Measurements from ENCODE around the gene THSD7B. TPM values are rescaled to one million over a fixed set of nuclear protein-coding genes. Genes with fewer than 3 reads are reported as not detected.

Gene THSD7B
- total and polyA plus RNA-seq, 8 donors: 0.13 to 4.5 (median 2.7) TPM

DNA sequence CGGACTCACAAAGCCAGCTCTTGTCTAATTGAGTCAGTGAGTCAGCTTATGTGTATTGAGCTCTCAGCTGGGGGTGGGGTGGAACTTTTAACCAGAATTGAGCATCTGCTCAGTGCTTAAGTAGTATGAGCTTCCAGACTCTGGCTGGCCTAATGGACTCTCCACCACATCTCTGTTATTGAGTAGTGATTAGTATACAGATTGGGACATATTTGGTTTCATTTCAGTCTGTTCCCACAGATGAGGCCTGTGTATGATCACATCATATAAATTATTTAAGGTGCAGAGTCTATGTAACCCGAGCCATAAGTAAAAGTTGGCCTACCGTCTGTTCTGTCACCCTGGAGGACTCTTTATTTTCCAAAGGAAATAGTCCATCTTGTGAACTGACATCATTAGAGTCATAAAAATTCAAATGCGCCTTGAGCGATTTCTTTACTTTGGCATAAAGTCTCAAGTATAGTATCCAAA, 152.1 kb downstream of the THSD7B start:
- intact Hi-C loops (cut with DNase I): no loop called here
- H3K4me3 ChIP-seq: no peak overlapping the region
- no peaks in the 10 kb centered on the region for H3K4me1 ChIP-seq
- no peak overlapping the region for H3K27ac ChIP-seq
- ATAC-seq: no peak
- H3K9me3 ChIP-seq: peaks cover 0 to 3% of the 10 kb centered on the region in 2 donors
- no peaks in the 10 kb centered on the region for H3K36me3 ChIP-seq
- TF ChIP-seq, protein P1, sequence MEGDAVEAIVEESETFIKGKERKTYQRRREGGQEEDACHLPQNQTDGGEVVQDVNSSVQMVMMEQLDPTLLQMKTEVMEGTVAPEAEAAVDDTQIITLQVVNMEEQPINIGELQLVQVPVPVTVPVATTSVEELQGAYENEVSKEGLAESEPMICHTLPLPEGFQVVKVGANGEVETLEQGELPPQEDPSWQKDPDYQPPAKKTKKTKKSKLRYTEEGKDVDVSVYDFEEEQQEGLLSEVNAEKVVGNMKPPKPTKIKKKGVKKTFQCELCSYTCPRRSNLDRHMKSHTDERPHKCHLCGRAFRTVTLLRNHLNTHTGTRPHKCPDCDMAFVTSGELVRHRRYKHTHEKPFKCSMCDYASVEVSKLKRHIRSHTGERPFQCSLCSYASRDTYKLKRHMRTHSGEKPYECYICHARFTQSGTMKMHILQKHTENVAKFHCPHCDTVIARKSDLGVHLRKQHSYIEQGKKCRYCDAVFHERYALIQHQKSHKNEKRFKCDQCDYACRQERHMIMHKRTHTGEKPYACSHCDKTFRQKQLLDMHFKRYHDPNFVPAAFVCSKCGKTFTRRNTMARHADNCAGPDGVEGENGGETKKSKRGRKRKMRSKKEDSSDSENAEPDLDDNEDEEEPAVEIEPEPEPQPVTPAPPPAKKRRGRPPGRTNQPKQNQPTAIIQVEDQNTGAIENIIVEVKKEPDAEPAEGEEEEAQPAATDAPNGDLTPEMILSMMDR (IDR thresholded peaks at IDR 0.05): no peak
- no peak for DNase-seq
- no peaks in the 10 kb centered on the region for H3K27me3 ChIP-seq

DNA sequence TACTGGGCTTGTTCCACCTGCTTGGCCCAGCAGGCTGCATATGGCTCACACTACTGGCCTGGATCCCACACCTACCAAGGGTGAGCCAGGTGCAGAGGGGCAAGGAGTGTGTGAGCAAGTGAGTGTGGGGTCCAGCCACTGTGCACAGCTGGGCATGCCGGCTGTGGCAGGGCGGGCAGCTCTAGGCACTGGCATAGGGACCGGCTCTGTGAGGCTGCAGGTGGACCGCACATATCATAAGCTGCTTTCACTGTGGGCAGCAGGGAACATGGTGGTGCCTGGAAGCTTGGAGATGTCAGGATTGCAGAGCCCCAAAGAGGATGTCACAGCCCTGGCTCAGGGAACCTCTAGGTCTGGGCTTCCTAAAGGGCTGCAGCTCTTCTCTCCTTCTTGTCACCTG, 154.3 kb downstream of the THSD7B start:
- peaks cover 0 to 7% of the 10 kb centered on the region in 2 donors for H3K9me3 ChIP-seq

DNA sequence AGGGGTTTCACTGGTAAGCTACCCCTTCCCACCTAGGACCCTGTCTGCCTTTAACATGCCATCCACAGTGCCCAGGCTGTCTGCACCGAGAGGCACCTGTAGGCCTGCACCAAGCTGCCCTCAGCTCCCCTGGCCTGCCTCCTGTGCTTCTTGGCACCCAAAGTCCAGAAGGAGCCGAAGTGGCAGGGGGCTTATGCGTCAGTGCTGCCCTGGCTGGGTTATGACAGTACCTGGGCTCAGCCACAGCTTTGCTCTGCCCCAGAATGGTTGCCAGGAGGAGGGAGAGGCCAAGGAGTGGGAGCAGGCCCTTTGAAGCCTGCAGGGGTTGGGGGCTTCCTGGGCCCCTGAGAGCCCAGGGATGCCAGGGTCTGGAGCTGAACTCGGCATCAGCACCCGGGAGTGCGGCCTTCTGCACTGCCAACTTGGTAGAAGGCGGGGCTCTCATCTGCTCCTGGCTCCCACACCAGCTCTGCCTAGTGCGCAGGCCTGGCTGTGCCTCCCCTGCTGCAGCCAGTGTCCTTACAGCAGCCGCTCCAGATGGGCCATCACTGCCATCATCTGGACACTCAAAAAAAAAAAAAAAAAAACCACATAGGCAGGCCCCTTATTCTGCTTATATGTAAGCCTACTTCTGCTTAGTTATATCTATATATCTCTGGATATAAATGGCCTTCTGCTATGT, 155.4 kb downstream of the THSD7B start:
- intact Hi-C loops (cut with DNase I): no loop called here
- peaks cover 0 to 7% of the 10 kb centered on the region in 2 donors for H3K9me3 ChIP-seq
- no peaks in the 10 kb centered on the region for H3K36me3 ChIP-seq
- DNase-seq: peak in 1 of 4 donors; percentile 69
- H3K4me1 ChIP-seq: no peaks in the 10 kb centered on the region
- H3K4me3 ChIP-seq: no peak overlapping the region
- TF ChIP-seq, protein P1 (IDR thresholded peaks at IDR 0.05): no peak
- no peak overlapping the region for H3K27ac ChIP-seq
- no peaks in the 10 kb centered on the region for H3K27me3 ChIP-seq
- no peak for ATAC-seq

More for the DNA sequence above, 154.3 kb downstream of the THSD7B start:
- Histone ChIP-seq H3K4me1 (no peaks in the 10 kb centered on the region), H3K36me3 (no peaks in the 10 kb centered on the region), H3K27ac (no peak overlapping the region), H3K27me3 (no peaks in the 10 kb centered on the region), H3K4me3 (no peak overlapping the region)
- TF ChIP-seq, protein P1 (IDR thresholded peaks at IDR 0.05): no peak
- ATAC-seq (no peak), DNase-seq (peak in 1 of 4 donors; percentile 42)
- intact Hi-C loops (cut with DNase I): no loop called here

DNA sequence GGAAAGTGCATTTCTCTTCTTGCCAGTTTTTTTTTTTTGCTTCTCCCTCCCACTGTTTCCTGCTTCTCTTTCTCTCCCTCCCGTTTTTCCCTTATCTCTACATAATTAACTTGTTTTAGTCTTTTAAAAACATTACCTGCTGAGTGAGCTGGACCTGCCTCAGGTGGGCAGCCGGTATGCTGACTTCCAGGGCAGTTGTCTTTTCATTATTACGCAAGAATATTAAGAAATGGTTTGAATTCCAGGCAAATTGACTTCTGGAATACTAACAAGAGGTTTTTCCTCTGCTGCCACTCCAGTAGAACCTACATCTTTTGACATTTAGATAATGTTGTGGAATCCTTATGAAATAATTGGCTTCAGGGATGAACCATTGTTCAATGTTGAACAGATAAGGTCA, 161.8 kb downstream of the THSD7B start:
- ATAC-seq: no peak
- no peak overlapping the region for H3K27ac ChIP-seq
- no peak for DNase-seq
- H3K27me3 ChIP-seq: no peaks in the 10 kb centered on the region
- H3K9me3 ChIP-seq: peaks cover 0 to 4% of the 10 kb centered on the region in 2 donors
- intact Hi-C loops (cut with DNase I): no loop called here
- H3K36me3 ChIP-seq: no peaks in the 10 kb centered on the region
- H3K4me3 ChIP-seq: no peak overlapping the region
- TF ChIP-seq, protein P1 (IDR thresholded peaks at IDR 0.05): no peak
- no peaks in the 10 kb centered on the region for H3K4me1 ChIP-seq

DNA sequence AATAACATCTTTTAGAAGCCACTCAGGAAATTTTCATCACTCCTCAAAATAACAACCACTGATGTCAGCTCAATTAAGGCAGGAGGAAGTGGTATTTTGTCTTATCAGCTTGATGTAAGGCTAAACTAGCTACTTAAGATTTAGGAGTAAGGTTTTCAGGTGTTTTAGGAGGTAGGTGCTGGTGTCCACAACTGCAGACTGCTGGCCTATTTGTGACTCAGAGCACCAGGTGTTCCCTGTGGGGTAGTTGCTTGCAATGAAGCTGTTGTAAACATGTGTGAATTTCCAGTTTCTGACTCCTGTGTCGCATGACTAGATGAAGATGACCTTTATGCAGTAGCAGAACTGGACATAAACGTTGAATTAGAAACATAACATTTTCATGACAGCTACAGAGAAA, 164.2 kb downstream of the THSD7B start:
- ATAC-seq: no peak

More for the DNA sequence above, 164.2 kb downstream of the THSD7B start:
- H3K4me3 ChIP-seq: no peak overlapping the region
- no peaks in the 10 kb centered on the region for H3K9me3 ChIP-seq
- intact Hi-C loops (cut with DNase I): no loop called here
- H3K27me3 ChIP-seq: no peaks in the 10 kb centered on the region
- H3K36me3 ChIP-seq: no peaks in the 10 kb centered on the region
- H3K27ac ChIP-seq: no peak overlapping the region
- no peak for DNase-seq
- no peaks in the 10 kb centered on the region for H3K4me1 ChIP-seq
- TF ChIP-seq, protein P1 (IDR thresholded peaks at IDR 0.05): no peak
